Activated naive CD8-positive, alpha-beta T cell treated with anti-CD3 and anti-CD28 coated beads, Interleukin-2, amount 50 U/mL, for 16 hours (primary cell): ENCODE data around the gene LRRC23.
A peak's percentile ranks its signal among the peaks of the same experiment; 100 is the strongest.

Experiments
- DNase-seq: peaks from one replicate; pipeline ENCODE4 v3.0.0-alpha.2; 2020; ENCODE audit warnings: low read depth, low spot score

Gene LRRC23

DNA sequence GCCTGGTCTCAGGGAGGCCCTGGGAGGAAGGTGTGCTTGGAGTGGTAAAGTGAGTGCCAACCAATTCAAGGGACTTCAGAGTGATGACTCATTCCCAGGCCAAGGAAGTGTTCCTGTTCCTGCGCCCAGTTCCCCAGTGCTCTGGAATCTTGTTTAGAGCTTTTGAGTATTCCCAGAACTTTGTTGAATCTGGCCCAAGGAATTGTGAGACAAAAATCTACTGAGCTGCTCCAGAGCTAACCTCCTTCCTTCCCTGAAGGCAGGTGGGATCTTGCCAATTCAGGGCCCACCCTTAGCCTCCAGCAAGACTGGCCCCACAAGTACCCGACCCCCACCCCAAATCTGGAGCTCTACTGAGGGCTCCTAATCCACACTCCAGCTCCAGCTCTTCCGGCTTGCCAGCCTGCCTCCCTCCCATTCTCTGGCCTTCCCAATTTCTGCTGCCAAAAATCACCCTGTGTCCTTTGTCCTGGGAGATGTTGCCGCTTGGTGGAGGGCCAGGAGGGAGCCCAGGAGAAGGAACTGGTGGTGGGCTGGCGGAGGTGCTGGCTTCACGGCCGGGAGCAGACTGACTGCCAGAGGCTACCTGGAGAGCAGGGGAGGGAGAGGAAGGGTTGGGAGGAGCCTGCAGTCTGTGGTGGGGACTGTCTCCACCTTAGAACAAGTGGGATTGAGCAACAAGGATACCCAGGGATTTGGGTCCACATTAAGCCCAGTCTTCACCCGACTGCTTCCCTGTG lies 21.1 kb downstream of the LRRC23 start:
- DNase-seq = no peak

DNA sequence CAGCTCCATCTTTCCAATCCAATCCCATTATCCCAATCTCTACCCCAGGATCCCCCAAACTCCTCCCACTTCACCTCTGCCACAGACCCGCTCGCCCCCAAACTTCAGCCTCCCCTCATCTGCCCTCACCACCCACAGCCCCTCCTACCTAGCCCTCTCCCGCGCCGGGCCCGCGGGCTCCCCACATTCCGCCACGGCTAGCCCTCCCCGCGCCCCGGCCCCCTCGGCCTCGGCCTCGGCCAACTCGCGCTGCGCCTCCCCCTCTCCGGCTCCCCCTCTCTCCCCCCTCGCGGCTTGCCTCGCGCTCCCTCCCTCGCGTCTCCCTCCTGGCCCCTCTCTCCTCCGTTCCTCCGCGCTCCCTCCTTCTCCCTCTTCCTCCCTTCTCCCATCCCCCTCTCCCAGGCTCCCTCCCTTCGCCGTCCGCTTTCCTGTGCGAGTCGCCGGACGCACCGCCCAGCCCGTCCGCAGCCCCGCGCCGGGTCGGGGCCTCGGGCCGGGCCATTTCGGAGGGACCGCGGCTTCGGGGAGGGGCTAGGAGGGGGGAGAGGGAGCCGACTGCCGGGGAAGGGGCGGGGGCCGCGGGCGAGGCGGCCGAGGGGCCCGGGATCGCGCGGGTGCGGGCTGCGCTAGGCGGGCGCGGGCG lies 22.9 kb downstream of the LRRC23 start, which contains the start of gene ATN1:
Gene ATN1 (plus strand): TSS at position 581 of the 643 bp plus-strand sequence. CDS start 6,043 bp downstream, outside the sequence.
- no peak for DNase-seq

DNA sequence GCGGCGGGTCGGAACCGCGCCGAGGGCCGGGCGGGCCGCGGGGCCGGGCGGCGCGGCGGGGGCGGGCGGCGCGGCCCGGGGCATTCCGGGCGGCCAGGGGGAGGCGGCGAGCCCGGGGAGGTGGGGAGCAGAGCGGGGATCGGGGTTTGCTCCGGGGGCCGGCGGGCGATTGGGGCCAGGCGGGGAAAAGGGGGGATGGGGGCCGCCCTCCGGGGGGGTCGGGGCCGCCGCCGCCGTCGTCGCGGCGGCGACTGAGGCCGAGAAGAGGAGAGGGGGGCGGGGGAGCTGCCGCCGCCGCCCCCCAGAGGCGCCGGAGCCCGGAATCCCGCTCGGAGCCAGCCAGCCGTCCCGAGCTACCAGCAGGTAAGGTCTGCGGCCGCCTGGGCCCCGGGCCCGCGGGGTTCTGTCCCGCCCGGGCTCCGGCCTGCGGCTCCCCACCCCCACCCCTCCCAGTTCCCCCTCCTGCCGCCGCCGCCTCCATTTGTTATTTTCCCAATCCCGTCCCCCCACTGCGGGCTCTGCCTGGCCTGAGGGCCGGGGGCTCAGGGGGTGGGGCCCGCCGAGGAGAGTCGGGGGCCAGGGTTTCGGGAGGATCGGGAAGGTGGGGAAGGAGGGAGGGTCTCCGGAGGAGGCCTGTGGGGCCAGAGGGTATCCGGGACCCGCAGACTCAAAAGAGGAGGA lies 23.5 kb downstream of the LRRC23 start:
- no peak for DNase-seq

DNA sequence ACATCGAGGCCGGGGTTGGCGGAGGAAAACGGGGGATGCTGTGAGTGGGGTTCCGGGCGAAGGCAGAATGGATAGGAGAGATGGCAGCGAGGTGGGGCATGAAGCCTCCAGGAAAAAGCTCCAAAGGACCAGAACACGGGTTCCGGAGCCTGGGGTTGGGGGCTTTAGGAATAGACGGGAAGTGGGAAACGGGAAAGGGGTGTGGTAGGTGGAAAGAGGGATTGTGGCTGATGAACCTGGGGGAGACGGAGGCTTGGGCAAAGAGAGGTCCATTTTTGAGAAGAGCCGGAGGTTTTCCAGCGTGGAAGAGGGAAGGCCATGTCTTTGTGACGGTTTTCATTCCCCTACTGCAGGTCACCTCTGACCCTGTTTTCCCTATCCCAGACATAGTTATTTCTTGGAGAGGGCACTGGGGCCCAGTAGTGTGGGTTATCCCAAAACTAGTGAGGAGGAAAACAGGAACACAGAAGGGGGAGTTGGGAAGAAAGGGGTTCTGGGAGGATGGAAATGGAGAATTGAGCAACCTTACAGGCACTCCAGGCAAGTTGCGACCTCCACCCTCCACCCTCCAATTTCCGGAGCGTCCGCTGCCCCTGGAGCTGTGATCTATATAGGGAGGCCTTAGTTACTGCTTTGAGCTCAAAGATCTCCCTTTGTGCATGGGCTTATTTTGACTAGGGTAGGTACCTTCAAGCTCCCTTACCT lies 24.2 kb downstream of the LRRC23 start:
- DNase-seq = no peak

DNA sequence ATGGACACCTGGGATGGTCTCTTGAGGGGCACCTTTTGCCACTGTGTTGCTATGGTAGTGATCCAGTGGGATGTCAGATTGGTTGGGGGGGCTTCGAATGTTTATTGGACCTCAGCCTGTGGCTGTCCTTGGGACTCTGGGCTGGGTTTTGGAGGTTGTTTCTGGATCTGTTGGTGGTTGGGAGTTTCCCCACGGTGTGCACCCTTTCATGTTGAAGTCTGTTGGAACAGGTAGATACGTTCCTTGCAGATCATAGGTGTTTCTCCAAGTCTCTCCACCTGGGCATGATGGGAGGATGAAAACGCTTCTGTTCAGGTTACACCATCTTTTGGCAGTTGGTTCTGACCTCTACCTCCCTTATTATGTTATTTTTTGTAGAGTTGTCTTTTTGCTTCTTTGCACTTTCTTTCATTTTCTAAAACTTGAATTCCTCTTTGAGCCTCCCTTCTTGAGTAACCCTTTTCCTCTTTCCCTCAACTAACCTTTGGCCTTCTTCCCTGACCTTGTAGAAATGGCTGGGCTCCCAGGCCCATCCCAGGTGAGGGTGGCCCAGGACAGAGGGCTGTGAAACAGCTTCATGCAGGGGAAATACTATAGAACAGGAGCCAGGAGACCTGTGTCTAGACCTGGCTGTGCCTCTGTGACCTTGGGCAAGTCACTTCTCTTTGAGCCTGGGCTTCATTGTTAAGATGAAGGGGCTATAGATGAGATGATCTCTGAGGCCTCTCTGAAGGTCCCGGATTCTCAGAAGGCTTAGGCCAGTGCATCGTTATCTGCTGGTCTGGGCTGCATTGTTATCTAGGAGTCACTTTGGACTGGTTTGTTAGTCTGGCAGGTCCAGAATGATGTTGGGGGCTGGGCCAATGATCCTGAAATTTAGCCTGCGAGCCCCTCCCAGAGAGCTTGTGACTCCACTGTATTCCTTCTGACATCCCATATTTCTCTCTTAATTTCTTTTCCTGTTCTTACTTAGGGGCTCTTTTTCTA lies 25.1 kb downstream of the LRRC23 start:
- DNase-seq = no peak

DNA sequence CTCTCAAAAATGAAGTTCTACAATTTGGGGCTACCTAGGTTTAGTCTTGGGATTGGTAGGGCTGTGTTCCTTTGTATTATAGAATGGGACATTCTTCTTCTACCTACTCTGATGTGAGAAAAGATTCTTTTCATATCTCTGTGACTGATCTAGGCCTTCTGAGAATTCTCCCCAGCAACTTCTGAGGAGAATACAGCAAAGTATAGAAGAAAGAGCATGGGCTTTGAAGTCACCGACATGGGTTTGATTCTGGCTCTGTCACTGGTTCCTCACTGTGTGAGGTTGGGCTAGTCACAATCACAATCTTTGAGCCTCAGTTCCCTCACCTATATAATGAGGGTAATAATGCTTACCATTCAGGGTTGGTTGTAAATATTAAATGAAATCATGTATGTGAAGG lies 28.1 kb downstream of the LRRC23 start:
- no peak for DNase-seq

DNA sequence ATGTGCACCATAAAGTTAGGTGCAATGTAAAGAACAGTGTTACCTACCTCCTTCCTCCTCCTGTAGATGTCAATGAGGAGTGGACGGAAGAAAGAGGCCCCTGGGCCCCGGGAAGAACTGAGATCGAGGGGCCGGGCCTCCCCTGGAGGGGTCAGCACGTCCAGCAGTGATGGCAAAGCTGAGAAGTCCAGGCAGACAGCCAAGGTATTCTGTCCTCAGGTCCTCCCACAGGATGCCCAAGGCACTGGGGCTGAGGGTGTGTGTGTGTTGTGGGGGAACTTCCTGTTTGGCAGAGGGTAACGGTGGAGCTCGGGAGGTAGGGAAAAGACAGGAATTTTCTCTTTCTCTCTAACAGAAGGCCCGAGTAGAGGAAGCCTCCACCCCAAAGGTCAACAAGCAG lies 29.5 kb downstream of the LRRC23 start:
- no peak for DNase-seq

DNA sequence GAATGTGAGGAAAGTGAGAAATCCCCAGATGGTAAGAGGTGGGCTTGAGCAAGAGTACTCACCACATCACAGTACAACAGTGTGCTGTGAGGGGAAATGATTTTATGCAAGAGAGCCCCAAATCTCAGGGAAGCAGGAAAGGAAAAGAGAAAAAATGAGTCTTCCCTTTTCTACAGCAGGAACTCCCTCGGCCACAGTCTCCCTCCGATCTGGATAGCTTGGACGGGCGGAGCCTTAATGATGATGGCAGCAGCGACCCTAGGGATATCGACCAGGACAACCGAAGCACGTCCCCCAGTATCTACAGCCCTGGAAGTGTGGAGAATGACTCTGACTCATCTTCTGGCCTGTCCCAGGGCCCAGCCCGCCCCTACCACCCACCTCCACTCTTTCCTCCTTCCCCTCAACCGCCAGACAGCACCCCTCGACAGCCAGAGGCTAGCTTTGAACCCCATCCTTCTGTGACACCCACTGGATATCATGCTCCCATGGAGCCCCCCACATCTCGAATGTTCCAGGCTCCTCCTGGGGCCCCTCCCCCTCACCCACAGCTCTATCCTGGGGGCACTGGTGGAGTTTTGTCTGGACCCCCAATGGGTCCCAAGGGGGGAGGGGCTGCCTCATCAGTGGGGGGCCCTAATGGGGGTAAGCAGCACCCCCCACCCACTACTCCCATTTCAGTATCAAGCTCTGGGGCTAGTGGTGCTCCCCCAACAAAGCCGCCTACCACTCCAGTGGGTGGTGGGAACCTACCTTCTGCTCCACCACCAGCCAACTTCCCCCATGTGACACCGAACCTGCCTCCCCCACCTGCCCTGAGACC lies 31.0 kb downstream of the LRRC23 start:
- DNase-seq = no peak

DNA sequence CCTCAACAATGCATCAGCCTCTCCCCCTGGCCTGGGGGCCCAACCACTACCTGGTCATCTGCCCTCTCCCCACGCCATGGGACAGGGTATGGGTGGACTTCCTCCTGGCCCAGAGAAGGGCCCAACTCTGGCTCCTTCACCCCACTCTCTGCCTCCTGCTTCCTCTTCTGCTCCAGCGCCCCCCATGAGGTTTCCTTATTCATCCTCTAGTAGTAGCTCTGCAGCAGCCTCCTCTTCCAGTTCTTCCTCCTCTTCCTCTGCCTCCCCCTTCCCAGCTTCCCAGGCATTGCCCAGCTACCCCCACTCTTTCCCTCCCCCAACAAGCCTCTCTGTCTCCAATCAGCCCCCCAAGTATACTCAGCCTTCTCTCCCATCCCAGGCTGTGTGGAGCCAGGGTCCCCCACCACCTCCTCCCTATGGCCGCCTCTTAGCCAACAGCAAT lies 31.6 kb downstream of the LRRC23 start:
- no peak for DNase-seq

DNA sequence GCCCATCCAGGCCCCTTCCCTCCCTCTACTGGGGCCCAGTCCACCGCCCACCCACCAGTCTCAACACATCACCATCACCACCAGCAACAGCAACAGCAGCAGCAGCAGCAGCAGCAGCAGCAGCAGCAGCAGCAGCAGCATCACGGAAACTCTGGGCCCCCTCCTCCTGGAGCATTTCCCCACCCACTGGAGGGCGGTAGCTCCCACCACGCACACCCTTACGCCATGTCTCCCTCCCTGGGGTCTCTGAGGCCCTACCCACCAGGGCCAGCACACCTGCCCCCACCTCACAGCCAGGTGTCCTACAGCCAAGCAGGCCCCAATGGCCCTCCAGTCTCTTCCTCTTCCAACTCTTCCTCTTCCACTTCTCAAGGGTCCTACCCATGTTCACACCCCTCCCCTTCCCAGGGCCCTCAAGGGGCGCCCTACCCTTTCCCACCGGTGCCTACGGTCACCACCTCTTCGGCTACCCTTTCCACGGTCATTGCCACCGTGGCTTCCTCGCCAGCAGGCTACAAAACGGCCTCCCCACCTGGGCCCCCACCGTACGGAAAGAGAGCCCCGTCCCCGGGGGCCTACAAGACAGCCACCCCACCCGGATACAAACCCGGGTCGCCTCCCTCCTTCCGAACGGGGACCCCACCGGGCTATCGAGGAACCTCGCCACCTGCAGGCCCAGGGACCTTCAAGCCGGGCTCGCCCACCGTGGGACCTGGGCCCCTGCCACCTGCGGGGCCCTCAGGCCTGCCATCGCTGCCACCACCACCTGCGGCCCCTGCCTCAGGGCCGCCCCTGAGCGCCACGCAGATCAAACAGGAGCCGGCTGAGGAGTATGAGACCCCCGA lies 32.2 kb downstream of the LRRC23 start:
- no peak for DNase-seq

DNA sequence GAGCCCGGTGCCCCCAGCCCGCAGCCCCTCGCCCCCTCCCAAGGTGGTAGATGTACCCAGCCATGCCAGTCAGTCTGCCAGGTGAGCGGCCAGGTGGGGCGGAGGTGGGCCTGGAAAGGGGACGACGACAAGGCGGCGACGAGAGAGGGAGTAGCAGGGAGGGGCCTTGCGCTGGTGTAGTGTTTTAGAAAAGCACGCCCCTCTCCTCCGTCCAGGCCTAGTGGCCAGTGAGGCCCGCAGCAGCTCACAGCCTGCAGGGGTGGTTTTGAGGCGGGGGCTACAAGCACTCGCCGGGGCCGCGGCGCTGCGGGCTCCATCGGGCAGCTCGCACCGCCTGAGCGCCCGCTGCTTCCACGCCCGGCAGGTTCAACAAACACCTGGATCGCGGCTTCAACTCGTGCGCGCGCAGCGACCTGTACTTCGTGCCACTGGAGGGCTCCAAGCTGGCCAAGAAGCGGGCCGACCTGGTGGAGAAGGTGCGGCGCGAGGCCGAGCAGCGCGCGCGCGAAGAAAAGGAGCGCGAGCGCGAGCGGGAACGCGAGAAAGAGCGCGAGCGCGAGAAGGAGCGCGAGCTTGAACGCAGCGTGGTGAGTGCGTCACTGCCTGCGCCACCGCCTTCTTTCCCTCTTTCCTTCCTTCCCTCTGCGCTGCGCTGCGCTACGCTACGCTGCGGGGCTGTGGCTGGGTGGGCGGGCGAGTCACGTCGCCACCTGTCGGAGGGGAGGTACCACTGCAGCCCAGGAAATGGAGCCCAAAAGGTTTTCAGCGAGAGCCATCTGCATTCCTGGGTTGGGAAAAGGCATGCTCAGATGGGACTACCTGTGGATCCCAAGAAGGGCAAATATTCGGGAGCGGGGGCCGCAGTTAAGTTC lies 33.1 kb downstream of the LRRC23 start:
- peak; percentile 79 for DNase-seq

DNA sequence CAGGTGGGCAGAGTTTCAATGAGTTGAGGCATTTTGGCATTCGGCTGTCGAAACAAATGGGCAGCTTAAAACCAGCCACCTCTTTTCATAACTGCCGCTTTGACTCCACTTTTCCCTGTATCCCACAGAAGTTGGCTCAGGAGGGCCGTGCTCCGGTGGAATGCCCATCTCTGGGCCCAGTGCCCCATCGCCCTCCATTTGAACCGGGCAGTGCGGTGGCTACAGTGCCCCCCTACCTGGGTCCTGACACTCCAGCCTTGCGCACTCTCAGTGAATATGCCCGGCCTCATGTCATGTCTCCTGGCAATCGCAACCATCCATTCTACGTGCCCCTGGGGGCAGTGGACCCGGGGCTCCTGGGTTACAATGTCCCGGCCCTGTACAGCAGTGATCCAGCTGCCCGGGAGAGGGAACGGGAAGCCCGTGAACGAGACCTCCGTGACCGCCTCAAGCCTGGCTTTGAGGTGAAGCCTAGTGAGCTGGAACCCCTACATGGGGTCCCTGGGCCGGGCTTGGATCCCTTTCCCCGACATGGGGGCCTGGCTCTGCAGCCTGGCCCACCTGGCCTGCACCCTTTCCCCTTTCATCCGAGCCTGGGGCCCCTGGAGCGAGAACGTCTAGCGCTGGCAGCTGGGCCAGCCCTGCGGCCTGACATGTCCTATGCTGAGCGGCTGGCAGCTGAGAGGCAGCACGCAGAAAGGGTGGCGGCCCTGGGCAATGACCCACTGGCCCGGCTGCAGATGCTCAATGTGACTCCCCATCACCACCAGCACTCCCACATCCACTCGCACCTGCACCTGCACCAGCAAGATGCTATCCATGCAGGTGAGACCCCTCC lies 34.0 kb downstream of the LRRC23 start:
- no peak for DNase-seq

DNA sequence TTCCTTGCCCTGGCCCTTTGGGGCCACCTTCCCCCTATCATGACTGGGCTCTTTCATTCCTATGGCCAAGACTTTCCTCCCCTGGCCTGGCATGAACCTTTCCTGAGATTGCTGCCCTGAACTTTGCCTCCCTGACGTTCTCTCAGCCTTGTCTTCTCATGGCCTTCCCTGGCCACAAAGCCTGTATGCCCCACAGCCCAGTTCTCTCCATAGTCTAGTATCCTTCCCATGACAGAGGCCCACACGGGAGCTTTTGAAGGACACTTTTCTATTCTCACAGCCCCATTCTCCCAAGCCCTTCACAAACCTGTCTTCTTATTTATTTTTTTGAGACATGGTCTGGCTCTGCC lies 34.5 kb downstream of the LRRC23 start:
- DNase-seq = no peak

DNA sequence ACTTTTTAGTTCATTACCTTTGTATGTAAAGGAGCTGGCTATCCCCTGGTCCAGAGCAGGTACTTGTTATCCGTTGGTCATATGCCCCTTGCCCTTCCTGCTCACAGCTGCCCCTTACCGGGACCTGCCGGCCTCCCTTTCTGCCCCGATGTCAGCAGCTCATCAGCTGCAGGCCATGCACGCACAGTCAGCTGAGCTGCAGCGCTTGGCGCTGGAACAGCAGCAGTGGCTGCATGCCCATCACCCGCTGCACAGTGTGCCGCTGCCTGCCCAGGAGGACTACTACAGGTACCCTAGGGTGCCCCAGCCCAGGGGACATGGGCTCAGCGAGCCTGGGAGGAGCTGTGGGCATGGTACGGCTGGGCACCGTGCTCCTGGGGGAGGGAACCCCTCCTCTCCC lies 36.6 kb downstream of the LRRC23 start:
- DNase-seq = no peak

DNA sequence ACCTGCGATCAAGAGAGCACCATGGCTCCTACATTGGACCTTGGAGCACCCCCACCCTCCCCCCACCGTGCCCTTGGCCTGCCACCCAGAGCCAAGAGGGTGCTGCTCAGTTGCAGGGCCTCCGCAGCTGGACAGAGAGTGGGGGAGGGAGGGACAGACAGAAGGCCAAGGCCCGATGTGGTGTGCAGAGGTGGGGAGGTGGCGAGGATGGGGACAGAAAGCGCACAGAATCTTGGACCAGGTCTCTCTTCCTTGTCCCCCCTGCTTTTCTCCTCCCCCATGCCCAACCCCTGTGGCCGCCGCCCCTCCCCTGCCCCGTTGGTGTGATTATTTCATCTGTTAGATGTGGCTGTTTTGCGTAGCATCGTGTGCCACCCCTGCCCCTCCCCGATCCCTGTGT lies 37.2 kb downstream of the LRRC23 start:
- no peak for DNase-seq

DNA sequence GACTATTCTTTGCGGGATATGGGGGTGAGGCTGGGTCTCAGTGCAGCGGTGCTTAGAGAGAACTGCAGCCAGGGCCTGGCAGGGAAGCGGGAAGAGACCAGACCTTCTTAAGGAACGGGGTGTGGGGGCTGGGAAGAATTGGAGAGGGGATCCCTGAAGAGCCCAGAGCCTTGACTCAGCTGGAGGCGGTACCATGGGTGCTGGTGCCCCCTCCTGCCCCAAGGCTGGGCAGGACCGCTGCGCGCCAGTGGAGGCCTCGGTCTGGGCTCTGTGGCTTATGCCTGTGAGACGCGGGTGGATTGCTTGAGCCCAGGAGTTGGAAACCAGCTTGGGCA lies 37.7 kb downstream of the LRRC23 start:
- DNase-seq = no peak

DNA sequence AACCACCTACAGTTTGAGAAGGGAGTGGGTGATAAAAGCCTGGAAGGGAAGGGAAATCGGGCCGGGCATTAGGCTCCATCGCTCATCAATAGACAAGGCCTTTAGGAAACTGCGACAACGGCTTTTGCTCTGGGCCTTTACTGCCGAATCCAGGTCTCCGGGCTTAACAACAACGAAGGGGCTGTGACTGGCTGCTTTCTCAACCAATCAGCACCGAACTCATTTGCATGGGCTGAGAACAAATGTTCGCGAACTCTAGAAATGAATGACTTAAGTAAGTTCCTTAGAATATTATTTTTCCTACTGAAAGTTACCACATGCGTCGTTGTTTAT lies 38.7 kb downstream of the LRRC23 start:
- no peak for DNase-seq
